Measurements from ENCODE around the gene PSME1. TPM values are rescaled to one million over a fixed set of nuclear protein-coding genes. Genes with fewer than 3 reads are reported as not detected.

PSME1 gene
- polyA plus RNA-seq, 2 of the 4 experiments (the other 2 are of a cell fraction) = 83.6 to 124 TPM

DNA sequence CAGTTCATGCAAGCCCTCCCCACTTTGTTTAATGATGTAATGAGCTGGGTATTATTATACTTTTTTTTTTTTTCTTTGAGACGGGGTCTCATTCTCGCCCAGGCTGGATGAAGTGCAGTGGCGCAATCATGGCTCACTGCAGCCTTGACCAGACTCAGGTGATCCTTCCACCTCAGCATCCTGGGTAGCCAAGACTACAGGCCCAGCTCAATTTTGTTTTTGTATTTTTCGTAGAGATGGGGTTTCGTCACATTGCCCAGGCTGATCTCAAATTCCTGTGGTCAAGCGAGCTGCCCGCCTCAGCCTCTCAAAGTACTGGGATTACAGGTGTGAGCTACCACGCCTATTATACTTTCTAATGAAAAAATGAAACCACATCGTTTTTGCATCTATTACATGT is 25.9 kb upstream of the PSME1 start:
- POLR2A ChIA-PET = interaction anchor here (1.9 to 6.1 kb wide), 2 partner anchors 16 to 29 kb away, joined by 6 to 38 read pairs; partner anchors contain the start of gene PCK2

DNA sequence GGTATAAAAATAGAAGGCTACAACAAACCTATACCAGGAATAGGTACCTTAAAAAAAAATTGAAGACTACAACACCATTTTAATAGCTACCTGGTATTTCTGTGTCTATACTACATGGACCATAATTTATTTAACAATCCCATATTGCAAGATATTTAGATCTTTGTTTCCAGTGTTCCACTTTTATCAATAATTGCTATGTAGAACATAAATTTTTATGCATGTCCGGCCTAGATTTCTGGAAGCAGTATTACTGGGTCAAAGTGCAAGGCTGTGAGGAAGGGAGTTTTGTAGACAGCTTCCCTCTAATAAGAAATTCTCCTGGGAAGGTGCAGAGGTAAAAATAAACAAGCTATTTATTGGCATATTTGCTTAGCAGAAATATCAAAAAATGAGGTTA is 25.5 kb upstream of the PSME1 start:
- peaks cover 10% of the 10 kb centered on the region; the same call in 1 of the 3 replicates for H3K4me1 ChIP-seq
- POLR2A ChIA-PET = interaction anchor here (6.1 kb wide), 1 partner anchor 17 kb away, joined by 38 read pairs; the partner anchor contains the start of gene PCK2
- no peaks in the 10 kb centered on the region for H3K9me3 ChIP-seq
- ATAC-seq = no peak
- H3K27ac ChIP-seq = no peak overlapping the region
- TF ChIP-seq RAD21 (conservative IDR thresholded peaks at IDR 0.05 in 1 of 2, IDR thresholded peaks at IDR 0.05 in 1 of 2) (no peak), CHD2 (IDR thresholded peaks at IDR 0.05; ENCODE audit: low read length, partially characterized antibody) (no peak), RNF2 (IDR thresholded peaks at IDR 0.05; ENCODE audit: borderline replicate concordance, low read depth) (no peak), CBX2 (IDR thresholded peaks at IDR 0.05; ENCODE audit: borderline replicate concordance, low read depth) (no peak), SMC3 (IDR thresholded peaks at IDR 0.05) (no peak), ESRRA (IDR thresholded peaks at IDR 0.05; ENCODE audit: borderline replicate concordance, low read length) (no peak), HOXB5 (CRISPR knock-in tag; IDR thresholded peaks at IDR 0.05) (no peak), NPAS2 (CRISPR knock-in tag; IDR thresholded peaks at IDR 0.05; ENCODE audit: borderline replicate concordance) (no peak), ZSCAN20 (CRISPR knock-in tag; IDR thresholded peaks at IDR 0.05) (no peak), ZFP36 (IDR thresholded peaks at IDR 0.05; ENCODE audit: borderline replicate concordance, partially characterized antibody) (no peak)
- TF ChIP-seq, protein P1, sequence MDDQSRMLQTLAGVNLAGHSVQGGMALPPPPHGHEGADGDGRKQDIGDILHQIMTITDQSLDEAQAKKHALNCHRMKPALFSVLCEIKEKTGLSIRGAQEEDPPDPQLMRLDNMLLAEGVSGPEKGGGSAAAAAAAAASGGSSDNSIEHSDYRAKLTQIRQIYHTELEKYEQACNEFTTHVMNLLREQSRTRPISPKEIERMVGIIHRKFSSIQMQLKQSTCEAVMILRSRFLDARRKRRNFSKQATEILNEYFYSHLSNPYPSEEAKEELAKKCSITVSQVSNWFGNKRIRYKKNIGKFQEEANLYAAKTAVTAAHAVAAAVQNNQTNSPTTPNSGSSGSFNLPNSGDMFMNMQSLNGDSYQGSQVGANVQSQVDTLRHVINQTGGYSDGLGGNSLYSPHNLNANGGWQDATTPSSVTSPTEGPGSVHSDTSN (IDR thresholded peaks at IDR 0.05) = no peak
- TF ChIP-seq, protein P2, sequence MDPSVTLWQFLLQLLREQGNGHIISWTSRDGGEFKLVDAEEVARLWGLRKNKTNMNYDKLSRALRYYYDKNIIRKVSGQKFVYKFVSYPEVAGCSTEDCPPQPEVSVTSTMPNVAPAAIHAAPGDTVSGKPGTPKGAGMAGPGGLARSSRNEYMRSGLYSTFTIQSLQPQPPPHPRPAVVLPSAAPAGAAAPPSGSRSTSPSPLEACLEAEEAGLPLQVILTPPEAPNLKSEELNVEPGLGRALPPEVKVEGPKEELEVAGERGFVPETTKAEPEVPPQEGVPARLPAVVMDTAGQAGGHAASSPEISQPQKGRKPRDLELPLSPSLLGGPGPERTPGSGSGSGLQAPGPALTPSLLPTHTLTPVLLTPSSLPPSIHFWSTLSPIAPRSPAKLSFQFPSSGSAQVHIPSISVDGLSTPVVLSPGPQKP (IDR thresholded peaks at IDR 0.05; ENCODE audit: low read depth, low read length) = no peak
- no peak overlapping the region for H3K4me2 ChIP-seq
- no peak for DNase-seq (ENCODE audit: low read depth in 1 of 2, low spot score in 1 of 2)
- H3K4me3 ChIP-seq = no peak overlapping the region
- 67% methylated on average over 1 of the region's 1 CpG for WGBS (ENCODE audit: missing lambda C conversion rate)
- CTCF ChIA-PET = interaction anchor here (0.9 to 13.3 kb wide), 9 partner anchors 15 to 51 kb away, joined by 3 to 244 read pairs (median 4); partner anchors contain the start of genes IRF9, PCK2 and RNF31
- no peak for FAIRE-seq

More for the DNA sequence above, 25.9 kb upstream of the PSME1 start:
- WGBS (ENCODE audit: missing lambda C conversion rate) = 80% methylated on average over 9 of the region's 9 CpGs
- TF ChIP-seq FOSL2 (IDR thresholded peaks at IDR 0.05) = no peak
- TF ChIP-seq FOSL2 (CRISPR knock-in tag; IDR thresholded peaks at IDR 0.05) = no peak
- TF ChIP-seq CEBPB (IDR thresholded peaks at IDR 0.05) = no peak
- TF ChIP-seq FOSB (CRISPR knock-in tag; IDR thresholded peaks at IDR 0.05) = no peak
- no peak for TF ChIP-seq BHLHE40 (IDR thresholded peaks at IDR 0.05; ENCODE audit: low read depth, low read length)
- TF ChIP-seq KDM5A (IDR thresholded peaks at IDR 0.05) = no peak
- no peak for TF ChIP-seq RCOR1 (IDR thresholded peaks at IDR 0.05; ENCODE audit: low read depth, low read length)
- no peak for TF ChIP-seq ZNF302 (CRISPR knock-in tag; IDR thresholded peaks at IDR 0.05)
- TF ChIP-seq, protein P3, sequence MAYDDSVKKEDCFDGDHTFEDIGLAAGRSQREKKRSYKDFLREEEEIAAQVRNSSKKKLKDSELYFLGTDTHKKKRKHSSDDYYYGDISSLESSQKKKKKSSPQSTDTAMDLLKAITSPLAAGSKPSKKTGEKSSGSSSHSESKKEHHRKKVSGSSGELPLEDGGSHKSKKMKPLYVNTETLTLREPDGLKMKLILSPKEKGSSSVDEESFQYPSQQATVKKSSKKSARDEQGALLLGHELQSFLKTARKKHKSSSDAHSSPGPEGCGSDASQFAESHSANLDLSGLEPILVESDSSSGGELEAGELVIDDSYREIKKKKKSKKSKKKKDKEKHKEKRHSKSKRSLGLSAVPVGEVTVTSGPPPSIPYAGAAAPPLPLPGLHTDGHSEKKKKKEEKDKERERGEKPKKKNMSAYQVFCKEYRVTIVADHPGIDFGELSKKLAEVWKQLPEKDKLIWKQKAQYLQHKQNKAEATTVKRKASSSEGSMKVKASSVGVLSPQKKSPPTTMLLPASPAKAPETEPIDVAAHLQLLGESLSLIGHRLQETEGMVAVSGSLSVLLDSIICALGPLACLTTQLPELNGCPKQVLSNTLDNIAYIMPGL (CRISPR knock-in tag; IDR thresholded peaks at IDR 0.05; ENCODE audit: borderline replicate concordance) = no peak
- TF ChIP-seq HOXA7 (CRISPR knock-in tag; IDR thresholded peaks at IDR 0.05) = no peak
- TF ChIP-seq NPAS2 (CRISPR knock-in tag; IDR thresholded peaks at IDR 0.05; ENCODE audit: borderline replicate concordance) = no peak
- TF ChIP-seq NFE2L2 (conservative IDR thresholded peaks at IDR 0.05; ENCODE audit: low read length) = no peak
- H3K27ac ChIP-seq = no peak overlapping the region
- FAIRE-seq (no peak), DNase-seq (ENCODE audit: low read depth in 1 of 2, low spot score in 1 of 2) (no peak), ATAC-seq (no peak)
- H3K4me3 ChIP-seq = no peak overlapping the region
- no peaks in the 10 kb centered on the region for H3K9me3 ChIP-seq
- CTCF ChIA-PET = interaction anchor here (0.6 to 13.3 kb wide), 18 partner anchors 8 to 181 kb away, joined by 3 to 244 read pairs (median 6); partner anchors contain the start of genes IRF9, PCK2 and RNF31
- H3K4me1 ChIP-seq = peaks cover 9% of the 10 kb centered on the region; the same call in 1 of the 3 replicates
- H3K4me2 ChIP-seq = no peak overlapping the region

All from A549 (cell line).